GM18517 (cell line): ENCODE data around the gene PLEKHG5.
"Not testable (repeated sequence)": the region's sequence is repeated elsewhere in the genome, so short reads cannot be mapped to it uniquely, and the experiment has no call there.

ENCODE experiments used
- ATAC-seq: cut with Tn5 transposase; IDR thresholded peaks from one replicate; pipeline ENCODE4 v1.9.1; 2021; ENCODE audit warnings: mild to moderate bottlenecking, moderate library complexity; ENCODE audit not compliant: unreplicated experiment

Gene PLEKHG5

DNA sequence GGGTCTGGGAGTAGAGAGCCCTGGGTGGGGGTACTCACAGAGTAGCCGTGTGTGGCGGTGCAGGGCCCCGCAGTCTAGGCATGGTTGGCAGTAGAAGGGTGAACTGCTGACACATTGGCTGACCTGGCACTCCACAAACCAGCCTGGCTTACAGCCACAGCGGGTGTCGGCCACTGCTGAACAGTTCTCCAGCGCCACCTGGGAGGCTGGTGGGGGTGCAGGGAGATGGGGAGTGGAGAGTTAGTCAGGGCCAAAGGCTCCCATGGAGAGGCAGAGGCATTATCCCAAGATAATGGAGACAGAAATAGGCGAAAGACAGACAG, 27.0 kb downstream of the PLEKHG5 start:
- no peak for ATAC-seq

DNA sequence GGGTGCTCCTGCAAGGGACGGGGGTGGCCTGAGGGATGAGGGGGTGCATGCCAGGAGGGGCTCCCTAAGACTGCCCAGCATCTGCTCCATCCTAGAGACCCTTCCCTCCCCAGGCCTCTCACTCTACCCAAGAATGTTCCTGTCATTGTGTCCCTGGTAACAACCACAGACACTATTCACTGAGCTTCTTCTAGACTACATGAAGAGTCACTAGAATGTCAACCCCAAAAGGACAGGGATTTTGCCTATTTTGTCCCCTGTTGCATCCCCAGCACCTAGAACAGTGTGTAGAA, 28.4 kb downstream of the PLEKHG5 start:
- ATAC-seq = no peak

DNA sequence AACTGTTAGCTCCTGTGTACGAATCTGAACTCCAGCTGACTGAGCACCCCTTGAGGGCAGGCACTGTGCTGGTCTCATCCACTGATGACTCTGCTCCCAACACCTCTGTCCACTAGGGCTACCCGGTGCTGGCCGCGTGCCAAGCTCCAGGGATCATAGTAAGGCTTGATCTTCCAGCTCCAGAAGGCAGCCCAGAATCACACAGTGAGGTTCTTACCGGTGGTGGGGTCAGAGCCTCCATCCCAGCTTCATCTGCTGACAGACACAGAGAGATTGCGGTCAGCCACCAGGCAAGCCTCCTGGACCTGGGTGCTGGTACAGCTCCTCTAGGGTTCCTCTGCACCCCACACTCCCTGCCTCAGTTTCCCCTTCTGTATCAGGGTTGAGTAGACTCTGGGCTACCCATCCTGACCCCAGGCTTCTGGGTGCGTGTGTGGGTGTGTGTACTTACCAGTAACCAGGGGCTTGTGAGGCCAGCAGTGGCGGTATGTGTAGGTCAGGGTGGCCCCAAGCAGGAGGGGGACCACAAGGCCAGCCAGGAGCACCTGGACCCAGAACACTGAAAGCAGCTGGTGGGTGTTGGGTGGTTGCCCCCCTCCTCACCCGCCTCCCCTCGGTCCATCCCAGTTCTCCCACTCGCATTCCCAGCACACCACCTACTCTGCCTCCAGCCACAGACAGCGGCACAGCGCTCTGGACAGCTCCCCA, 28.9 kb downstream of the PLEKHG5 start:
- no peak for ATAC-seq

DNA sequence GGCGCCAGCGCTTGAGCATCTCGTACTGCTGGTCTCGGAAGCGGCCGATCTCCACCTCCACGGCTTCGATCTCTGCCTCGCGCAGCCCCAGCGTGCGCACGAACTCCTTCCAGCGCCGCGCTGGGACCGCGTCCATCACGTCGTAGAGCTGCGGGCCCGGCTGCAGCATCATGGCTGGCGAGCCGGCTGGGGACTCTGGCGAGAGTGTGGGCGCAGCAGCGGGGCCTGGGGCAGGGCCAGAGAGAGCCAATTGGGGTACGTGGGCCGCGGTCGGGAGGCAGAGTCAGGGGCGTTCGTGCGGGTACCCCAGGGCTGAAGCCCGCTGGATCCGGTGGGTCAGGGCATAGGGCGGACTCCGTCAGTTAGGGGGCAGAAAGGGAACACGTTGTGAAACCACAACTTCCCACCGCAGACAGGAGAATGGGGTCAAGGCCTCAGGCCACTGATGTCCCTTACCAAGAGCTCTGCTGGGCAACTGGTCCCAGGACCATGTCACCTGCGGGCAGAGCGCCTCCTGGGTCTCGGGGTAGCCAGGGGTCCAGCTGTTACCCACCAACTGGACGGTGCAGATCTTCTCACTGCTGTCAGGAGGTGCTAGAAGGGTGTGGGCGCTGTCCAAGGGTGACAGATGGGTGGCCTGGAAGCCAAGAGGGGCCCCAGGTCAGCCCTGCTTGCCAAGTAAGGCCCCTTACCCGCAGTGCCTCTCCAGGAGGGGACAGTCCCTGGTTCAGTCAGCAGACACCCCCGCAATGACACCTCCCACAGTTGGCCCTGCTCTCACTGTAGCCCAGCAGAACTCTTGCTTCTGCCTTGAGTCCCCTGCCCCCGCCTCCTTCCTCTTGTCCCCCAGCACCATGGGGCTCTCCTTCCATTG, 29.7 kb downstream of the PLEKHG5 start:
- no peak for ATAC-seq

DNA sequence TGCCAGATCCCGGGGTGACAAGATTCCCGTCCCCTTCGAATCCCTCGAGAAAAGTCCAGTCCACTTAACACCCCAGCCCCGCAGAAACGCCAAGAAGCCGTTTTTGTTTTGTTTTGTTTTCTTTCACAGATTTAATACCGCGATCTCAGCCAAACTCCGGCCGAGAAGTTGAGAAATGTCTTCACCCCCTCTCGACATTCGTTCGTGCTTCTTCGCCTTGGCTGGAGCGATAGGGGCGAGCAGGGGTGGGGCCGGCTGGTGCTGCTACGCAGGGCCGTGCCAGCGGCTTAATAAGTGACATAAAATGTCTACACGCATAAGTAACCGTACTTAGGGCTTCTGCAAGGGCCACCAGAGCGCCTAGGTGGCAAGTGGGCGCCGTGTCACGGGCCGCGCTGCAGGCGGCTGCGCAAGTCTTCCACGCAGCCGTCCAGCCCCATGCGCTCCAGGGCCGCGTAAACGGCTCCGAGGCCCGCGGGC, 30.4 kb downstream of the PLEKHG5 start:
- ATAC-seq = no peak

DNA sequence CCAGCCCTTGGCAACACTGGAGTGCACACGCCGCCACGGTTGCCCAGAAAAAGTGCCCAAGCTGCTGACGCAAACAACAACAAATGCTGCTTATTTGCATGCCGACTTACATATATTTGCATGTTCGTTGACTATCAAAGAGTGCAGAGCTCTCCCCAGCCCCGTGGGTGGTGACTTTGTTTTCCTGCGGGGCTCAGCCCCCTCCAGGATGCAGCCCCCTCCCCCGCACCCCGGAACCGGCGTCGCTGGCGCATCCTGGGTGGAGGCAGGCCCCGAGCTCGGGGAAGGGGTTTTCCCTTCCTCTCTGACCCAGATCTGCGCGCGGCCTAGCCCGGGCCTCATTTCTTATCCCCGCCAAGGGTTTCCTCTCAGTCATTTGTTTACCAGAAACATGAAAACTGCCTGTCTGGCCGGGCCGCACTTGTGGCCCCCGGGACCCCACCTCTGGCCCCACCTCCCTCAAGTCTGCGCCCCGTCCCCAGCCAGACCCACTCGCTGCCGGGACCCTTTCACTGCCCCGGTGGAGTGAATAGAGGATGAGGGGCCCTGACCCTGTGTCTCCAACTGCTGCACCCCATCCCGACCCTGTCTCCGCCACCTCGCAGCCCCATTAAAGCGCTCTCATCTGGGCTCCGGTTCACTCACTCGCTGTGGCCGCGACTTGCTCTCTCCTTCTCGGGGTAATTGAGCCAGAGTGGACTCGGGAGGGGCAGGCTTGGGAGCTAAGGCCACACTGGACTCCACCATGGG, 31.0 kb downstream of the PLEKHG5 start:
- no peak for ATAC-seq

DNA sequence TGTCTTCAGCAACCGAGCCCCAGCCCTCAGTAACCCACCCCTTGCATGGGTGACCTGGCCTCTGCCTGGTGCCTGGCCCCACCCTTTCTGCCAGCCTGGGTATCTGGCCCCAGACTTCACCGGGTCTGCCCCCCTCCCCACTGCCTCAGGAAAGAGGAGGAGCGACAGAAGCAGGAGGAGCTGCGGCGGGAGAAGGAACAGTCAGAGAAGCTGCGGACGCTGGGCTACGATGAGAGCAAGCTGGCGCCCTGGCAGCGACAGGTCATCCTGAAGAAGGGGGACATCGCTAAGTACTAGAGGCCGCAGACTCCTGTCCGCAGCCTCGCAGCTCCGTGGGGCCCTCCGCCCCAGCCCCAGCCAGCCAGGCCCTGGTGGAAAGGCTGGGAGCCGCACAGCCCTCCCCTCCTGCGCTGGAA, 31.6 kb downstream of the PLEKHG5 start:
- ATAC-seq = no peak

DNA sequence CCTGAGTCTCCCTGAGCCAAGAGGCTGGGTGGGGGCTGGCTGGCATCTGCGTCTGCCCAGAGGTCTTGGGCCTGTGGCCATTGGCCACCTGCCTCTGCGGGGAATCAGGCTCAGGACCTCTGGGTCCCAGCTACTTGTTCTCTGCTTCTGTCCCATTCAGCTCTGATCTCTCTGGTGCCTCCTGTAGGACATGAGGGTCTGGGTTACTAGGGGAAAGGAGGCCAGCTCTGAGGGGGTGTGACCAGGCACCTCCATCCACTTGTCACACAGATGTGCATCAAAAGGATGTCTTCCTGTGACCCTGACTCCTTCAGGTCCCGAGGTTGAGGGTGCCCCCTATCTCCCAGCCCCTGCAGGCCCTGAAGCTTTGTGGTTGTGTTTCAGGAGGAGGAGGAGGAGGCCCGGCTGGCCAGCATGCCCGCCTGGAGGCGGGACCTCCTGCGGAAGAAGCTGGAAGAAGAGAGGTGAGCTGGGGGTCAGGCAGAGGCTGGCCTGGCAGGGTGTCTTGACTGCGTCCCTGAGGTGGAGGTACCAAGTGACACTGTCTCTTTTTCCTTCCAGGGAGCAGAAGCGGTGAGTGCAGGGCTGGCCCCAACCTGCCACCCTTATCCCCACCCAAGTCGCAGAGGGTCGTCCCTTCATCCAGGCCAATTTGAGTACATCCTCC, 34.5 kb downstream of the PLEKHG5 start:
- ATAC-seq = no peak

DNA sequence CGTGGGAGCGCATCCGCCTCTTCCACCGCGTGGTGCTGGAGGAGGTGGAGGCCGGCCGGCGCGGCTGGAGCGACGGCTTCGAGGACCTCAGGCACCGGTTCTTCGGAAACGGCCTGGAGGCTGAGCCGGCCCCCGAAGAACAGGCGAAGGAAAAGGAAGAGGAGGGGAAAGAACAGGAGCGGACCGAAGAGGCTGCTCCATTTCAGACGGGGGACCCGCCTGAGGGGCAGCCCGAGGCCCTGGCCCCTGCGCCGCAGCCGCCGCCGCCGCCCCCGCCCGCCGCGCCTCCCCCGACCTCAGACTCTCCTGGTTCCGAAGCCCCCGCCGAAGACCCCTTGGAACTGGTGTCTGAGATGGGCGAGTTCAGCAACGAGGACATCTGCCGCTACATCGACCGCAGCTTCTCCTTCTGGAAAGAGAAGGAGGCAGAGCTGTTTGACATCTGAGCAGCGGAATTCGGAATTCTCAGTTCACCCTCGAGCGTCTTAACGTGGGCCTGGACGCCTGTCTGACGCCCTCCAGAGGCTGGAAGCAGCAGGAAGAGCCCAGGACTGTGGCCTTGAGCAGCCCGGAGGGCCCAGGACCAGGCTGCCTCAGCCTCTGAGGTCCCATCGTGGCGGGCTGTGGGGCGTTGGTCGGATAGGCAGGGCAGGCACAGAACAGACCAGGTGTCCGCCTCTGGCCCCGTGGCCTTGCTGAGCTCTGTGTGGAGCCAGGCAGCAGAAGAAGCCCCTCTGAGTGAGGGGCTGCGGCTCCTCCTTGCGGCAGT, 35.5 kb downstream of the PLEKHG5 start:
- ATAC-seq = not testable (repeated sequence)

DNA sequence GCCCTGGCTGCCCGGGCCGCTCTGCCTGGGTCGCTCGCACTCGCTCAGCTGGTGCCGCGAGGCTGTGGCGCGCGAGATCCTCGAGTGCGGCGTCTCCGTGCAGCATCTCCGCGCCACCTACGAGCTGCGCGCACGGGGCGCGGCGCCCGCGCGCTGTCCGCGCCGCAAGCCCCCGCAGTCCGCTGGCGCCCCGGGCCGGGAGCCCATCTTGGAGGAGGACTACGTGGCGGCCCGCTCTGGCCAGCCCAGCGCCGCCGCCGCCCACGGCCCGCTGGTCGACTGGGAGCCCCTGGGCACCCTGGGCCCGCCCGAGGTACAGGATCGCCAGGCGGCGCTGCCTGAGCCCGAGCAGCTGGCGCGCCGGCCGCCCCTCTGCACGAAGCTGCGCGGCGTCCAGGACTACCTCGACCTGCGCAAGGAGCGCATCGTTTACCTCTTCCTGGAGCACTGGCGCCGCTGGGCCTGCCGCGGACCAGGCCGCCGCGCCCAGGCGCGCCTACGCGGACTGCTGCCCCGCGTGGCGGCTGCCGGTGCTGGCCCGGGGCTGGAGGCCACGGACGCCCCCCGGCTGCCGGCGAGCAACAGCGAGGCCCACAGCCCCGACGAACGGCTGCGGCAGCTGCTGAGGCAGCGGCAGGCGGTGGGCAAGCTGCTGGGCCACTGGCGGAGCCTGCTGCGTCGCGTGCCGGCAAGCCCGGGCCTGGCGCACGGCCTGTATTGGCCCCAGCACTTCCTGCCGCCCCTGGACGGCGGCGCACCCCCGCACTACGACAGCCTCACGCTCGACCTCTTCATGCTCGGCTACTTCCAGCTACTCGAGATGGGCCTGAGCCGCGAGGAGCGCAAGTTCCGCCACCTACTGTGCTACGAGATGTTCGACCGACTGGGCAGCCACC, 36.4 kb downstream of the PLEKHG5 start:
- ATAC-seq = no peak

DNA sequence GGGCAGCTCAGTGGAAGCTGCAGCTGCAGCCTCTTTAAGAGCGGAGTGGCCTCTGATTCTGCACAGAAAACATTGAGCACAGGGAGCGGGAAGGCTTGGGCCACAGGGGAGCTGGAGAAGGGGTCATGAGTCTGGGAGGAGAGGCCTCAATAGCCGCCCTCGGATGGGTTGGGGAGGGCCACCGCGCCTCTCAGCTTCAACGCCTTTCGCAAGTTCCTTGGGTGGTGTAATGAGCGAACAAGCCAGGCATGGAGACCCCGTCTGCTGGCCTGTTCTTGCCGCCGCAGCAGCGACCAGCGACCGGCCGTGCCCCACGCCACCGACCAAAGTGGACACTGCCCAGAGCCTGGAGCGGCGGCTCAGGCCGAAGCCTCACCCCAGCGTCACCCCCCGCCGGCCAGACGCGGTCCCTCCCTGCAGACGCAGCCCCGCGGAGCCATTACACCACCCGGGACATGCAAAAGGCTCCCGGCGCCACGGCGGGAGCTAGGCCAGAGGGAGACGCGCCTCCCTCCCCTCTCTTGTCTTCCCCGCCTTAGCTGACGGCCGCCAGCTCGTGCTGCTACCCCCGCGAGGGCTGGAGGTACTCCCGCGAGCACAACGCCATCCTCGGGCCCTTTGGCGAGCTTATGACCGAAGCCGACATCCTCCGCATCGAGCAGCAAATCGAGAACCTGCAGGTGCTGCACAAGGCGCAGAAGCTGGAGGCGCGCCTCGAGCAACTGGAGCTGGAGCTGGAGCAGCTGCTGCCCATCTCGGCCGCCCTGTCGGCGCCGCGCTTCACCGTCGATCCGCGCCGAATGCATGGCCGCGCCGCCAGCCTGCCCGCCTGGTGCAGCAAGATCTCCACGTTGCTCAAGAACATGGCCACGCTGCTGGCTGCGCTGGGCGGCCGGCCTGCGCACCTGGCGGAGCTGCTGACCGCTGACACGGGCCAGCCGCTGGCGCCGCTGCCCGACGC, 37.3 kb downstream of the PLEKHG5 start:
- ATAC-seq = not testable (repeated sequence)

DNA sequence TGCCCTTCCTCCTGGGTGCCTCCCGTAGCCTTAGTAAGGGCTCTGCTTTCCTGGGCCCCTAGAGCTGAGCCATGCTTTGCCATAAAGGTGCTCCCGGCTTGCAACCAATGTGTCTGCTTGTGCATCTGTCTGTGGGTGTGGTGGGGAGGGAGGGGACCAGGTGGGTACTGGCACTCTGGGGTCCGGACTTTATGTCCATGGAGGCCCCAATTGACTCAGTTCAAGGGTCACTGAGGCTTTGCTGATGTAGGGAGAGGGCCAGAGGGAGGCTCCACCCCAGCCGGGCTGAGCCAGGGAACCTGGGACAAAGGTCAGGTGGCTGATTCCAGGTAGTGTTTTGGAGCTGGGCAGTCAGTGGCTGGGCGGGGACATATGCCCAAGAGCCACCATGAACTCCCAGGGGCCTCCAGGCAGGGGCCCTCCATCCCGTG, 40.5 kb downstream of the PLEKHG5 start:
- ATAC-seq = no peak

DNA sequence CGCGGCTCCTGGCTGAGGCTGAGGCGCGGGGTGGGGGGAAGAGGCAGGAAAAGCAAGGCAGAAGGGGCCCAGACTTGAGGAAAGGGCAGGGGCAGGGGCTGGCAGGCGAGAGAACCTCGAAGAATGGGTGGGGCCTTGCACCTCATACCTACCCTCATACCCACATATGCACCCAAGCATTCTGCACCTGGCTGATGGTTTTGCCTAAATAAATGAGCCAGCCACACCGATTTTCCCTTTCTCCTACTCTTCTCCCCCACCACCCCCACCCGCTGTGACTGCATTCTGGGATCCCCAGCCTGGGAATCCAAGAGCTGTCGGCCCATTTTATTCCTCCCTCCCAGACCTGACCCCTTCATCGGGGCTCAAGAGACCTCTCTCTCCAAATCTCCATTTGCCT, 41.0 kb downstream of the PLEKHG5 start:
- ATAC-seq = not testable (repeated sequence)

DNA sequence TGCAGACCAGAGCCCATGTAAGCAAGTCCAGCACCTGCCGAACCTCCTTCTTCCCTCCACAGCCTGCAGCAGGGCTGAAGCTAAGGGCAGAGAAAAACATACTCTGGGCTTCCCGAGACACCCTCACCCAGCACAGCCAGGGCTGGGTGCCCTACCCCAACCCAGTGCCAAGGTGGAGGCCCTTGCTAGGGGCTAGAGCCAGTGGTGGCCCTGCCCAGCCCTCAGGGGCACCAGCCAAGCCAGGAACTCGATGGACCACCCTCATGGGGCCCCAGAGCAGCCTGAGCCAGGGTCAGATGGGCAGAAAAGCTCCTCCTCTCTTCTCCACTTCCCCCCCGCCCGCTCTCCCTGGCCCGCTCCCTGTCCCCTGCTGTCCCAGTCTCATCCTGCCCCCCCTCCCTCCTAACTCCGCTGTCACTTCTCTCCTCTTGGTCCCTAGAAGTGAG, 41.4 kb downstream of the PLEKHG5 start:
- no peak for ATAC-seq

DNA sequence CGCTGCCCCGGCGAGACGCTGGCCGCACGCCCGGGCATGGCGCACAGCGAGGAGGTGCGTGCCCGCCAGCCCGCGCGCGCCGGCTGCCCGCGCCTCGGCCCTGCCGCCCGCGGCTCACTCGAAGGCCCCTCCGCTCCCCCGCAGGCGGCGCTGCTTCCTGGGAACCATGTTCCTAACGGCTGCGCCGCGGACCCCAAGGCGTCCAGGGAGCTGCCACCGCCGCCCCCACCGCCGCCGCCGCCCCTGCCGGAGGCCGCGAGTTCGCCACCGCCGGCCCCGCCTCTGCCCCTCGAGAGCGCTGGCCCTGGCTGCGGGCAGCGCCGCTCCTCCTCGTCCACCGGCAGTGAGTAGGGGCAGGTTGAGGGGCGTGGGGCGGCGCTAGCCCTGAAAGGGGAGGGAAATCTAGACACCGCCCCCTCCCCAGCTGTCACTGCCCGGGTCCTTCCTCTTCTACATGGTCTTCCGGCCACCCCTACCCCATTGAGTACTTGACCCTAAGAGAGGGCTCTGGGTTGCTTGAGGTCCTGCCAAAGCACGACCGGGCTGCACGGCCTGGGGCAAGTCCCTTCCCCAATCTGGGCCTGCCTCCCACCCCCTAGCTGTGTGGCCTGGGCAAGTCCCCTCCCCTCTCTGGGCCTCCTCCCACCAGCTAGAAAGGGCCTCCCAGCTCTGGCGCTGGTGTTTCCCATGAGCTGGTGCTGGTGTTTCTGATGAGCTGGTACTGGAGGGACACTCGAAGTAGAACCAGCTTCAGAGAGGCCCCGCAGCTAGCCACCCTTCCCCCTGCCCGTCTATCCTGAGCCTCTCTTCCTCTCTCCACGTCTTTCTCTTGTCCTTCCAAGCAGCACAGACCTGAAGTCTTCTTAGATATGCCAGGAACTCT, 42.5 kb downstream of the PLEKHG5 start:
- ATAC-seq = no peak

DNA sequence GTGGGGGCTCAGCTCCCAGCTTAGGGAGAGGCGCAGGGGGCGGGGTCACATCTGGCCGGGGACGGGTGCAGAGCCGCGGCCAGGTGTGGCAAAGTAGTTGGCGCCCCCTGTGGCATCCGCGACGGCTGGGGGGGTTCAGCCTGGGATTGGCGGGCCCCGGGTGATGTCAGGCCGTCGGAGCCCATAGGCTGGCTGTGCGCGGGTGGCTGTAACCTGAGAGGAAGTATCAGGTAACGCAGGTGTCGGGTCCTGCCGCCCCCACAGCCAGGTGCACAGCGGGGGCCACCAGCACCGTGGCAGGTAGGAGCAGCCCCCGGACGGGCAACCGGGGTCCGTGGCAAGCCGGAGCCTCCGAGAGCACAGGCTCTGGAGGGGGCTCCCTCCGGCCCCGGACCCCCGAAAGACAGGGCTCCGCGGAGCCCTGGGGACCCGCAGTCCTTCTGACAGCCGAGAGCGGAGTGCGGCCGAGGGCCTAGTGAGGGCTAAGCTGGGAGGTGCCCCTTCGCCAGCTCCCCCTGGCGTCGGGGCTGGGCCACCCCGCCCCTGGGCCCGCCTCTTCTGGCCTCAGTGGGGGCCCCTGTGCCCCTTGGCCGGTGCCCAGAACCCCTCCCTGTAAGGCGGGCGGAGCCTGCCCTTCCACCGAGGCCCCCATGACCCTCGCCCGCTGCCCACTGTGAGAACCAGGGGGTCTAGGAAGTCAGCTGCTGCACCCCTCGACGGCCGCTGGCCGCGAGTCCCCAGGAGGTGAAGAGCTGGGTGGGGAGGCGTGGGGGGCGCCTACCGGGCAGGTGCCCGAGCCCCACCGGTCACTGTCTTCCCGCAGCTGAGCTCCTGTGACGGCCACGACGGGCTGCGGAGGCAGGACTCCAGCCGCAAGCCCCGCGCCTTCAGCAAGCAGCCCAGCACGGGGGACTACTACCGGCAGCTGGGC, 43.4 kb downstream of the PLEKHG5 start:
- no peak for ATAC-seq
